HG03175 (cell line): ENCODE measurements around the gene LYST.
"Not testable (repeated sequence)": the region's sequence is repeated elsewhere in the genome, so short reads cannot be mapped to it uniquely, and the experiment has no call there.

Source experiments
- ATAC-seq: cut with Tn5 transposase; IDR thresholded peaks from one replicate; pipeline ENCODE4 v1.9.1; 2021; ENCODE audit warnings: mild to moderate bottlenecking, moderate library complexity; ENCODE audit not compliant: unreplicated experiment

LYST gene

DNA sequence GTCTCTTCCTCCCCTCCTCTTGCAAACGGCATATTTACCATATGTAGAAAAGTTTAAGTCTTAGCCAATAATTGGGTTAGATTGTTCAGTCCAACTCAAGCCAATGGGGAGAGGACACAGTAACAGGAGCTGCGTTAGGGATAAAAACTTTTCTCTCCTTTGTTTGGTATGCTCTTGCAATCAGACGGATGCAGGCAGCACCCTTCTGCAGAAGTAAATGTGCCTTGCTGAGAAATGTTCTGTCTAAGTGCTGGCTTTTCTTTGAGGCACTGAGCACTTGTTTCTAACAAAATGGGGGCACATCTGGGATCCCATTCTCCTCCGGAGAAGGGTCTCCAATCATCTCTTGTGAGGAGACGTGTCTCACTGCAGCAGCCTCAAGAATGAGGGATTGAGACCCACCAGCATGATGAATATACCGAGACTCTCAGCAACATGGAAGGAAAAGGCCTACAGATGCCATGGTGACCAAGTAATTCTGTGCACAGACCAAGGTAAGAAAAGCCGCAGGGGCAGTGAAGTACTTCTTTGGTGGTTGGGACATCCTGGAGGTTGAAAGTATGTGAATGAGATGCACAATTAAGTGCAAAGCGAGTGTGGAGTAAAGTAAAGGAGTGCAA, 196.4 kb downstream of the LYST start:
- no peak for ATAC-seq

DNA sequence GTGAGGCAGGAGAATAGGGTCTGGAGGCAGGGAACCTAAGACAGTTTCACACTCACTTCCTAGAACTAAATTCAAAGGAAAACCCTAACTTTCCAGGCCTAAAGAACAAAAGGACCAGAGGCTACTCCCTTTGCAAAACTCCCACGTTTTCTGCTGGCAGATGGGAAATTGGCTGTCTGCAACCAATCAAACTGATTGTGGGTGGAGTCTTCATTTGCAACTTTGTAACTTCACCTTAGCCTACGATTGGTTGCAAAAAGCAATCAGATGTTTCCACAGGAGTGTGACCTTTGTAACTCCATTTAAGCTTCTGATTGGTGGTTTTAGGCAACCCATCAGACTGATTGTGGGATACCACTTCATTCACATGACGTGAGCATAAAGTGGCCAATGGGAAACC, 197.4 kb downstream of the LYST start:
- no peak for ATAC-seq

GRCh38 chr1:235663628-235664027, 203.1 kb downstream of the LYST start:
- ATAC-seq: no peak

DNA sequence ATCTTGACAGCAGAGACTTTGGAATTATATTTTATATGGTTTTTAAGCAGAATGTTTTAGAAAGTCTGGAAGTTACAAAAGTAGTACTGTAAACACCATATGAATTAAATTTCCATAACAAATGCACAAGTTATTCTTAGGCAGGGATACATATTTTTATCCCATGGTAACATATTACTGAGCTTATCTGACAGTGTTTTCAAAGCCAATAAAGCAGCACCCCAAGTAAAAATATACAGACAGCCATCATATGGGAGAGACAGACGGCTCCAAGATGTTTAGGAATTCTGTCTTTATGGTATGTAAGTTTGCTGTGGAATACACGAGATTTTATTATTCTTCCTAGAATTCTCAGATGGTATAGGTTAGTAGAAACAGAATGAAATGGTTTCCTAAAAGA, 205.1 kb downstream of the LYST start:
- no peak for ATAC-seq

DNA sequence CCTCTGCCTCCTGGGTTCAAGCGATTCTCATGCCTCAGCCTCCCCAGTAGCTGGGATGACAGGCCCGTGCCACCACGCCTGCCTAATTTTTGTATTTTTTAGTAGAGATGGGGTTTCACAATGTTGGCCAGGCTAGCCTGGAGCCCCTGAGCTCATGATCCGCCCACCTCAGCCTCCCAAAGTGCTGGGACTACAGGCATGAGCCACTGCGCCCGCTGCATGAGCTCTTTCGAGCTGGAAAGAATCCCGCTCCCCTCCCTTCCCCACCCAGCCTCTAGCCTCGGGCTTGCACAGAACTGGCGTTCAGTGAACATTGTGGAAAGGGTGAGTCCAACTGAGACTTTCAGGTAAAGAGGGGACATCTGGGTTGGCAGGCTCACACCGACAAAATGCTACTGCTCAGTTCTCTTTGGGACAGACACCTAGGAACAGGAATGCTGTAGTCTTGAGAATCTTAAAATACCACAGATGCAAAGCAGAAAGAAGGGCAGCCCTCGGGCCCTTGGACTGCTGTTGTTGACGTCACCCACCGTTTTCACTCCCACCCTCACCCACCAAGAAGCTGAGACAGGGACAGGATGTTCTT, 207.4 kb downstream of the LYST start:
- no peak for ATAC-seq

DNA sequence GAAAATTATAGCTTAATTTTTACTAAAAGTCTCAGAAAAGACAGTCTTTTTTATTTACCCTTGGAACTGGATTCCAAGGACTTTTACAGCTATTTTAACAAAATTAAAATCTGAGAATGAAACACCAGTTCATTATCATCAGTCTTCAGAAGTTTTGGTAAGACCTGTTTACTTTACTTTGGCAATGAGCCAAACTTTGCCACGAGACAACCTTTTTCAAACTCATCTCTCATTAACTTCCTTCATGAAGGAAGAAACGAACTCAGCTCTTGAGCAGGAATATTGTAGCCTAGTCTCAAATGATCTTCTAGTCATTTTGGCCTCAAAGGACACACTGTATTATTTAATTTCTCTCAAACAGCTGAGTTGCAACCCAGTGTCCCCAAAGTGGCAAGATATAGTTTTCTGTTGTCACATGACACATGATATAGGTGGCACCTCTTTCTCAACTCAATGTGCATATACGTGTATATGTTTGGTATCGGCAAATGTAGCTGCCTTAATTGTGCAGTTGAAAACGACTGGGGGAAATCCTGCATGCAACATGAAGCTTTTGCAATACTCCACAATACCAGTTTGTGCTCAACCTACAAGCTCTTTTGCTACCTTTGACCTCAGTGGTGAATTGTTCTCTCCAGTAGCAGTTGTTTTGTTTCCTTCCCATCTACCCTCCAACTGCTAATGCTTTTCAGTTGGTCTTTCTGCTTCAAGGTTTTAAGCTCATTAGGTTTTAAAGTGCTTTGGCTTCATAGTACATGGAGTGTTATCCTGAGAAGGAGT, 208.8 kb downstream of the LYST start:
- no peak for ATAC-seq

- ATAC-seq: no peak
Observed at GRCh38 chr1:235657269-235657668, 209.4 kb downstream of the LYST start.

- no peak for ATAC-seq
Observed at GRCh38 chr1:235652364-235652763, 214.3 kb downstream of the LYST start.

DNA sequence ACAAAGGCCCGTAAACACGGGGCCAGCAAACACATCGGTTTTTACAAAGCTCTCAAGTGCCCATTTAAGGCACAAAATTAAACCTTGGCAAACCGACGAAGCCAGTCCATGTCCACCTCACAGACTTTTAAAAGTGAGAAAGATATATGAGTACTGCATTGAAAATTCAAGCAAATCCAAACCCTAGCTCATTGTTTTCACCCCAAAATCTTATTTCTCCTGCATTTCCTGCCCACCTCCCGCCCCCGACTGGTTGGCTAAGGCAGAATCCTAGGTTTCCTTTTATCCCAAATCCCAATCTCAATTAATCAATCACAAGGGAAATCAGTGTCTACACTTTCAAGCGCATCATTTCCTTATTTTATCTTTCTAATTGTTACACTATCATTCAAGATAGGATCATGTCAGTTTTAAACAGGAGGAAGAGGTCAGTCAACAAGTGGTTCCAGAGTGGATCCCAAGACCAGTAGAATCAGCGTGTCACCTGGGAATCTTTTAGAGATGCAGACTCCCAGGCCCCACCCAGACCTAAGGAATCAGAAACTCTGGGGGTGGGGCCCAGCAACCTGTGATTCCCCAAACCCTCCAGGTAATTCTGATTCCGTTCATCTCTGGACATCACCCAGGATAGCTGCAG, 215.4 kb downstream of the LYST start:
- no peak for ATAC-seq

- no peak for ATAC-seq
Observed at GRCh38 chr1:235650341-235651169, 216.2 kb downstream of the LYST start.

GRCh38 chr1:235649368-235650163, 217.1 kb downstream of the LYST start, which contains the start of gene GNG4:
Gene GNG4, minus strand, starts transcription at chr1:235649784. Its CDS starts 65,946 bp downstream, at chr1:235583838.
- peak; percentile 40 for ATAC-seq

DNA sequence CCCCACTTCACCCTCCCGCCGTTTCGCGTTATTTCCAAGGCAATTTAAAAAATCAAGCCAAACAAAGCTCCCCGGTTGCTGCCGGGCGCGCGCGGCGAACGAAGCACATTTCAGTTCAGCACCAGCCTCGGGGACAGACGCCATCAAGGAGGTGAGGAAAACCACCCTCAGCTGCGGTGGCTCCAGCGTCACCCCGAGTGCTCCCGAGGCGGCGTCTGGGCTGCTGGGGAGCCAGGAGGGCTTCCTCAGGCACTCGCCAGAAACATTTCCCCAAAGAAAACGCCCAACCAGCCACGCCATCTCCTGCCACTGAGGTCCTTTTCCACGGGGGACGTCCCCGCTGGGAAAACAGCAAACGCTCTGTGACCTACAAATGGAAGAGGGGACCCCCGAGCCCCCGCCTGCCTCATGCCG, 217.7 kb downstream of the LYST start:
- ATAC-seq: peak; percentile 55

DNA sequence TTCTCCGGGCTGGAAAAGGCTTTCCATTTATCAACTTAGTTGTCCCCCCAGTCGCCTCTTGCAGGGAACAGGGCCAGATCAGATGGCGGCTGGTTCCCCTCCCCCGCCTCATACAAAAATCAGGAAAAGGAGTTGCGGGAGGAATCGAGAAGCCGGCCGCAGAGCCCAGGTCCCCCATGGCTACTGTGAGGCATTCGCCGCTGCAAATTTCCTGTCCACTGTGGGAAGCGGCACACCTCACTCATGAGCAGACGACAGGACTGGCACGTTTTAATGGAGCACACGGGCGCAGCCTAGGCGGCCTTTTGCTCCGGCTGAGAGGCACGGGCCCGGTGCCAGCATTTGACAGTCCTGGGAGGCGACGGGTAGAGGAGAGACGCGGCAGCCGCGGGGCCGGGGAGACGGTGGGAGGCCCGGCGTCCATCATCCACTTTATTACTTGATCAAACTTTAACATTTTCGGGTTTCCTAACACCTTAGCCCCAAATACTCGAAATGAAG, 218.2 kb downstream of the LYST start:
- ATAC-seq: no peak

DNA sequence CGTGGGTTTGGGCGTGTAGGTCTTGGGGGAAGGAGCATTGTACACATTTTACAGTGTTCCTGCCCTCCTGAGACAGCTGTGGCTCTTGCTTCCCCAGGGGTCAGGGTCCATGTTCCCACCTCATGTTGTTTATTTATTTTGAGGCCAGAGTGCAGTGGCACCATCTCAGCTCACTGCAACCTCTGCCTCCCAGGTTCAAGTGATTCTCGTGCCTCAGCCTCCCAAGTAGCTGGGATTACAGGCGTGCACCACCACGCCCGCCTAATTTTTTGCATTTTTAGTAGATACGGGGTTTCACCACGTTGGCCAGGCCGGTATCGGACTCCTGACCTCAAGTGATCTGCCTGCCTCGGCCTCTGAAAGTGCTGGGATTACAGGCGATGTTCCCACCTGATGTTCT, 219.2 kb downstream of the LYST start:
- ATAC-seq: not testable (repeated sequence)

- ATAC-seq: no peak
Observed at GRCh38 chr1:235646463-235646862, 220.2 kb downstream of the LYST start.

DNA sequence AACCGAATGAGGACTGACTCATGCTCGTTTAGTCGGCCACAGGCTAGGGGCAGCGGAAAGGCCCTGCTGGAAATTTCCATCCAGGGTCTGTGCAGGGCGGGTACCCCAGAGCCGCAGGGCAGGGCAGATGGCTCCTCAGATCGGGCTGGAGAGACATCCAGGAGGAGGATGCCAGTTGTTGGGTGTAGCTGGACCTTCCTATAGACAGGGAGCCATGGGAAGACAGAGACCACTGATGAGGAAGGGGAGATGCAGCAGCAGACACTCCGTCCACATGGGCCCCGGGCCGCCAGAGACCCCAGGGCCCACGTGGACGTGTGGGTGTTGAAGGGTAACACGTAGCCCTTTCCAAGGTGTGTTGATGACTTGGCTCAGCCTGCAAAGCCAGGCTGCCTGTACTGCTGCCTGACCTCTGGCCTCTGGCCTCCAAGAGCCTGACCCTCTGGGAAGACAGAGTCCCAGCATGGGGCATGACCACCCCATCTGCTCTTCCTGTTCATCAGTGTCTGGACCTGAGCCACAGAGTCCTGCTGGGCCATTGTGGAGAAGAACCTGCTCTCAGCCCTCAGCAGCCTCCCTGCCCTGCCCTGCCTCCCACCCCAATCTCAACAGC, 221.9 kb downstream of the LYST start:
- no peak for ATAC-seq

GRCh38 chr1:235643837-235644692, 222.6 kb downstream of the LYST start:
- ATAC-seq: no peak

- ATAC-seq: no peak
Observed at GRCh38 chr1:235642943-235643371, 223.7 kb downstream of the LYST start.
